Activated T-cell treated with anti-CD3 and anti-CD28 coated beads for 48 hours (primary cell): Measurements from ENCODE around the gene PIK3CG.

Experiments
- DNase-seq: peaks from one replicate; pipeline ENCODE4 v3.0.0-alpha.2; 2020; ENCODE audit warnings: low read depth

PIK3CG gene

DNA sequence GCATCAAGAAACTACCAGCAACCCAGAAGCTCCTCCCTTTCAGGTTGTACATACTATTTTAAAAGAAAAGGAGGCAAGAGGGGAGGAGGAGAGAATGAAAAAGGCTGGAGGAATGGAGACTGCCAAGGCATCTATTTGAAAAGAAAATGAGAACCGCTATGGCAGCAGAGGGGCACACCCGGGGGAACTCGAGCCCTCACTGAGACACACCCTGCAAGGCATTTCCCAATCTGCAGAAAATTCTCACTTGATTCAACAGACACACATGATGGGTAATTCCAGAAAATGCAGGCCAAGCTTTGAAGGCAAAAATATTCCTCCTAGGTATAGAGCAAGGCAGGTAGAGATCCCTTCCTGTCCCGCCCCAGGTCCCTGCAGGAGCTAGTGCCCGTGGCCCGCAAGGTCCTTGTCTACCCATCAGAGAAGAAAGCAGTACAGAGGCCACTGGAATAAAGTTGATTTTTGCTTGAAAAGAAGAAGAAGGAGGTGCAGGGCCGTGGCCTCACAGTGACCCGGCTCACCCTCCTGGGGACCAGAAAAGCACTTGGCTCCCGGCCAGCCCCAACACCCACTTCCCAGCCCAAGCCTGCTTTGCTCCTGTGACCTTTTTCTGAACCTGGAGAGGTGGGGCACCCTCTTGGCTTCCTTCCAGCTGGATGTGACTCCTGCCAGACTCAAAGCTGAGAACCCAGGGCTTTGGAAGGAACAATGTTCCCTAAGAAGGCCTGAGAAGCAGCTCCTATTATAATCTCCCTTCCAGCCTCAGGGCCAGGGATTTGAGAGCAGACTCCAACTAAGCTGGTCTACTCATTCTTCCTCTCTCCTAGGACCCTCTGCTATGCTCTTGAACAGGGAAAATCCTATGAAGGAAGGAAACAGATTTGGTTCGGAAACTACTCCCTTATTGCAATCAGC, 6.2 kb upstream of the PIK3CG start:
- DNase-seq = no peak

DNA sequence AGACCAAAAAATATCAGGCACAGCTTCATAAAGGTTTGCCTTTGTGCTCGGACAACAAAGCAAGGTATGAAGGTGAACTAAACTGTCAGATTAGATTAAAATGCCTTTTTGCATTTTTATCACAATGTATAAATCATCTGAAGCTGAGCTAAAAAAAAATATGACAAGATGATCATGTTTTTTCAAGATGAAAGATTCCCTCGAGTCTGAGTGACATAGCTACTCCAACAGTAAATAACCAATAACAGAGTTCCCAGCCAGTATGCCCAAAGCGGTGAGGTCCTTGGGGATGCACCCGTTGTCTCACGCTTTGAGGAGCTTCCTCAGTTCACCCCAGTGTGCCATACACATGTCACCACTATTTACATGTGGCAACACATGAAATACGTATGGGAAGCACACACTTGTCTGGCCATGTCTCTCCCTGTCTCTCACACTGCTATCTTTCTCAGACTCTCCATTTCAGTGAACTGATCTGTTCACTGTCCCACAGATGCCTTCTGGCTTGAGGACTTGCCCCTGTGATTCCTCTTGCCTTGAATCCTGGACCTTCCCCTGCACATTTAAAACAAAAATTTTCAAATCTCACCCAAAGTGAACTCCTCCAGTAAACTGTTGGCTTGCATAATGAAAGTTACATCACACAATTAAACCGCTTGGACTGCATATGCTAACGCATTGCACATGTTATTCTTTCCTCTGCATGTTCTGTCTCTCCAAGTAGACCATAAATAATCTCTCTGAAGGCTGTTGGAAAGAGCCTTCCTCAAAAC, 2.6 kb upstream of the PIK3CG start:
- no peak for DNase-seq

DNA sequence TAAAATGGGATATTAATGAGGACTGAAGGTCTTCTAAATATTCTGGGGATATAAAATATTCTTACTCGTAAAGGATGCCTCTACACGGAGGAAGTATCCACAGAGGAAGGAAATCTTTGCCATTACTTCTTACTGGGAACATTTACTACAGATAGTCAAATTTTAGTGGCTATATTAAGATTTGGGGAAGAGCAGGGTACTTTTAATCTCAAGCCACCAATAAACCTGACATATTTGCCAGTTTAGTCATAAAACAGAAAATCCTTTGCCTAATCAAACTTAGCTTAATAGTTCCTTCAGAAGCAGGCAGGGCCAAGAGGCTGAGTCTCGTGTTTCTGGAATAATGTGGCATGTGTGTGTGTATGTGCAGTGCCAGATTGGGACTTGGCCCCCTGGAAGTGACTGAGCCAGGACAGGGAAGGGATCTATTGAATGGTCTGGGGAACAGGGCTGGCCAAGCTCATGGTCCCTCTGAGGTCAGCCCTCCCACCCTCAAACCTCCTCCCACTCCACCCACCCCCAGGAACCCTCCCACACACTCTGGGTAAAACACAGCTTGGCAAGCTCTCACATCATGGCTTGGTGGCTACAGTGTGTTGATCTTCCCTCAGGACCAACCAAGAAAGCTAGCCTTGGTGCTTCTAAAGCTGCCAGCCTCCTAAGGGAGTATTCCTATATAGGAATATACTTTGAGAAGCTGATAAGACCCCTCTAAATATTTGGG, 1.6 kb upstream of the PIK3CG start:
- no peak for DNase-seq

DNA sequence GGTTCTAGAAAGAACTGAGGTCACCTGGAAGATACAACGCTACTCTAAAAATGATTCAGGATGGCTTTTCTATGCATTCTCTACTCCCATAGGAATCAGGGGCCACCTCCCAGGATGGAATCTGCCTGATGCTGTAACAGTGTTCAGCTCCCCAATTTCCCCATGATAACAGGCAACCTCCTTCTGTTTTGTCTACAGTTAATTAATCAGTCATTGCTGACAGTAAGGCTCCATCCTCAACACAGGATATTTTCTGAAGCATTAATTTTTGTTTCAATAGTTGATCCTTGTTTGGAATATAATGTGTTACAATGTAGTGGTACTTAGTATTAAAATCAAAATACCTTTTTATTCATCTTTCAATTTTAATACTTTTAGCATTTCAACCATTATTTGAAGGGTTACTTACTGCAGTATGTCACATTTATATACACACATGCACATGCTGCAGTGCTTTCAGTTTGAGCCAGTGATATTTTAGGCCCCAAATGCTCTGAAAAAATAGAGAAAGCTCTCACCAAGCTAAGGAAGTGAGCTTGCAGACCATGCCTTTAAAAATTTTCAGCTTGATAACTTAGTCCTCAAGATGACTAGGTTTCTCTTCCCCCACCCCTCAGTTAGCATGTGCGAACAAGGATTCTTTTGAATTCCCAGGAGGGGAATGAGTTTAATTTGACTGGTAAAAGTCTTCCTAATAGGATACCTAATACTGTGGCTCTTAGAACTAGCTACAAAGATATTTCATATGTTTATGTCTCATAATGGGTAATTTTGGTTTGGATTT, 592 bp upstream of the PIK3CG start:
- no peak for DNase-seq

DNA sequence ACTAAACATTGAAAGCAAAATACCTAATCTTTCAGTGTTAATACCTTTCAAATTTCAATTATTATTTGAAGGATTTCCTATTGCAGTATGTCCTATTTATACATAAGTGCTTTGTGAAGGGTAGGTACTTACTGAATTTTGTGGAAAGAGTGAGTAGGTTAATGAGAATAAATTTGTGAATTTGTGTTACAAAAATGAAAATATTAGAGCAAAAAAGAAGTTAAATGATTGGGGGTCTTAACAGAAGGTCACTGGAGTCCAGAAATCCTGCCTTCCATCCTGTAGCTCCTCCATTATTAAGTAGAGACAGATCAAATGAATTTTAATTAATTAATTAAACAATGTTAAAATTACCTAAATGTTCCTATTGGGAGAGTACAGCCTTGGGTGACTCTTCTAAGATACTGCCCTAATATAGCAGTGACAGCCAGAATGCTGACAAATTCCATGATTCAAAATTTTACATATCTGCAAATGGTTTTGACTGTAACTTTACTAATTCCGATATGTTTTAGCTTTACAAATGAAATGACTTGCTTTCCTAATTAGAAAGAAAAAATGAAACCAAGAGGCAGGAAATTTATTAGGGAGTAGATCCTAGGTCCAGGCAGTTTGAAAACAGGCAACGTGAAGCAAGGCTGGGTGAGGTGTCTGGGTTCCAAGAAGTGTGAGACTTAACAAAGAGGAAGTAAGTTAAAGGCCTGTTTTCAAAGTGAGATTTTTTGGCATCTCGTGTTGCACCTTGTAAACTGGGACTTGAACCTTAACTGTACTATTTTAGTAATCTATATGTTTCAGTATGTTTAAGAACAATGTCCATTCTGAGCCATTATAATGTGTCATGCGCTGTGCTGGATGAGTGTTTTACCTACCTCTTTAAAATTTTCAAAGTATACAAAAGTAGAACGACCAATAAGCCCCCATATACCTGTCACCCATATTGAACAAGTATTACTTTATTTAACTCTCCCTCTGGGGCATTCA, 1.5 kb downstream of the PIK3CG start:
- no peak for DNase-seq

DNA sequence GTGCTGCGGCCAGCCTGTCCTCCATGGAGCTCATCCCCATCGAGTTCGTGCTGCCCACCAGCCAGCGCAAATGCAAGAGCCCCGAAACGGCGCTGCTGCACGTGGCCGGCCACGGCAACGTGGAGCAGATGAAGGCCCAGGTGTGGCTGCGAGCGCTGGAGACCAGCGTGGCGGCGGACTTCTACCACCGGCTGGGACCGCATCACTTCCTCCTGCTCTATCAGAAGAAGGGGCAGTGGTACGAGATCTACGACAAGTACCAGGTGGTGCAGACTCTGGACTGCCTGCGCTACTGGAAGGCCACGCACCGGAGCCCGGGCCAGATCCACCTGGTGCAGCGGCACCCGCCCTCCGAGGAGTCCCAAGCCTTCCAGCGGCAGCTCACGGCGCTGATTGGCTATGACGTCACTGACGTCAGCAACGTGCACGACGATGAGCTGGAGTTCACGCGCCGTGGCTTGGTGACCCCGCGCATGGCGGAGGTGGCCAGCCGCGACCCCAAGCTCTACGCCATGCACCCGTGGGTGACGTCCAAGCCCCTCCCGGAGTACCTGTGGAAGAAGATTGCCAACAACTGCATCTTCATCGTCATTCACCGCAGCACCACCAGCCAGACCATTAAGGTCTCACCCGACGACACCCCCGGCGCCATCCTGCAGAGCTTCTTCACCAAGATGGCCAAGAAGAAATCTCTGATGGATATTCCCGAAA, 2.7 kb downstream of the PIK3CG start:
- no peak for DNase-seq

DNA sequence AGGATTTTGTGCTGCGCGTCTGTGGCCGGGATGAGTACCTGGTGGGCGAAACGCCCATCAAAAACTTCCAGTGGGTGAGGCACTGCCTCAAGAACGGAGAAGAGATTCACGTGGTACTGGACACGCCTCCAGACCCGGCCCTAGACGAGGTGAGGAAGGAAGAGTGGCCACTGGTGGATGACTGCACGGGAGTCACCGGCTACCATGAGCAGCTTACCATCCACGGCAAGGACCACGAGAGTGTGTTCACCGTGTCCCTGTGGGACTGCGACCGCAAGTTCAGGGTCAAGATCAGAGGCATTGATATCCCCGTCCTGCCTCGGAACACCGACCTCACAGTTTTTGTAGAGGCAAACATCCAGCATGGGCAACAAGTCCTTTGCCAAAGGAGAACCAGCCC, 3.3 kb downstream of the PIK3CG start:
- DNase-seq = no peak

DNA sequence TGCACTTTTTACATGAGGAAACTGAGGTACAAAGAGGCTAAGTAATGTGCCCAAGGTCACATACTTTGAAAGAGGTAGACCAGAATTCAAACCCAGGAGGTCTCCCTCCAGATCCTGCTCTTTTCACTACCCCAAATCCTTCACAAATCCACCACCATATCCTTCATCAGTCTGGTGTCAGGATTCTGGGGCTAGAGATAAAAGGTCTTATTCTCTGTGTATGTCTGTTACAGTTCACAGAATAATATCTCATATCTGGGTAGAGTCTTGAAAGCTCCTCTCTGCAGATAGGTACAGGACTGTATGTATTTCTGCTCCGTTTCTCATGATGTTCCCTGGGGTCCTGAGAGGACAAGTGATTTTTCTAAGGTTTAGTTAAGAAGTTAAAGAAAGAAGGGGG, 4.9 kb downstream of the PIK3CG start:
- no peak for DNase-seq

DNA sequence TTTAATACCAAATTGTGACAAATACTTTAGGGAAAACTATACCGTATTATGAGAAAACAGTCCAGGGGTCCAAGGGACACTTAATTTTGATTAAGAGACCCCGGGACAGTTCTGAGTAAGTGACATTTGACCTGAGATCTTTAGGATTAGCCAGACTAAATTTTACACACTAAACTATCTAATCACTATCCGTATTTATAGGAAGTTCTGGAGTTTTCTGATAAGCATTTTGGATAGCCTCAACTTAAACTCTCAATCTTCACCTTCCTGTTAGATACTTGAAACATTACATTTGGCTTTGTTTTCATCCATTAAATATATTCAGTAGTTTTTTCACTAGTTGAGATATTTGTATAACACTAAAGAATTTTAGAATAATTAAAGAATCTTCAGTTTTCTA, 5.4 kb downstream of the PIK3CG start:
- DNase-seq = no peak

DNA sequence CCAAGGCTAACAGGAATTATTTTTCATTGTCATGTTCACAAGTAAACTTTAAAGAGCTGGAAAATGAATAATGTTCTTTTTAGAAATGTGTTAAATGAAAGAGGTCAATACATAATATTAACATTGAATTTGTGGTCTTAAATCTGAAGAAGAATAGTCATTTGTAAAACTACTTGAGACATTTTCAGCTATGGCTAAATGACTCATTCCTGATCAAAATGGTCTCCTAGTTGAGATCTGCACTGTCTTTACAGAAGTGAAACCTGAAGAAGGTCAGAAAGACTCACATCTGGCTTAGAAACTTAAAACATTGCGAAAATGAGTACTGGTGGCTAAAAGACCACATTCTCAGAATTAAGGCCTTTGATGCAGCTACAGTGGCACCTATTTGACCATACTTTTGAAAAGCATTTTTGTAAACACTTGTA, 5.9 kb downstream of the PIK3CG start:
- no peak for DNase-seq

DNA sequence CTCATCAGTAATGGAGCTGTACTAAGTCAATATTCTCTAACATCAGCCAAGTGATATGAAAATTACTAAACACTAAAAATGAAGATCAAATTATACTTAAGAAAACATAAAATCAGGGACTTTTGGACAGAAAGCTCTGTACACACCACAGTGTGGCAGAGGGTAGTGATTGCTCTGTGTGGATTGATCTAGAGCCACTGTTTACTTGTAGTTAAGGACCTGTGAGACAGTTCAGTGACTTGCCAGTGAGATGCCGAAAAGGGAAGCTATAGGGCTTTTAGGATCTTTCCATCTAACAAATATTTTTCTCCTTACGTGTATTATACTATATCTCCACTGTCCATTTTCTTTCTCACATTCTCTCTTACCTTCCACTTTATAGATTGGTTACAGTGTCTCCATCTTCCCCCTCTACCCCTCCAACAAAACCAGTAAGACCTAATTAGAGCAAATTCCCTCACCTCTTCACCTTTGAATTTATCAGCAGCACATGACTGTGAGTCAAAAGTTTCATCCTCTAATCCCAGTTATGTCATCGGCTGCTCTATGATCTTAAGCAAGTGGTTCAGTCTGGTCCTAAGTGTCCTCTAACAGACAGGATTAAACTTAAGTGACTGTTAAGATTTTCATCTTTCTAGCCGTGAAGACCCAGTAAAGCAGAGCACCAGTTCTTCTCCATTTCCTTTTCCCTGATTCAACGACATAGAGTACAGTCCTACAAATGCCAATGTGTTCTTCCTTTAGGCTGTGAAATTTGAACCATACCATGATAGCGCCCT, 6.9 kb downstream of the PIK3CG start:
- DNase-seq = no peak

DNA sequence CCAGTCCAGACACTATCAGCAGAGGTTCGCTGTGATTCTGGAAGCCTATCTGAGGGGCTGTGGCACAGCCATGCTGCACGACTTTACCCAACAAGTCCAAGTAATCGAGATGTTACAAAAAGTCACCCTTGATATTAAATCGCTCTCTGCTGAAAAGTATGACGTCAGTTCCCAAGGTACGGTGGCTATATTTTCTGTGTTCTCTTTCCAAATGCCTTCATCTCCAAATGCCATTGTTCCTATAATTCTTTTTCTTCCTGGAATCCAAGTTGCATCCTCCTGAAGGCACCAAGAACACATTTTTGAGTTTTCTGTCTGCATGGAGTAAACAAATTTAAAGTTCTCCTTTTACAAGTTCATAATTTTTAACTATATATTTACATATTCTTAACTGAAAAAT, 7.7 kb downstream of the PIK3CG start:
- no peak for DNase-seq

DNA sequence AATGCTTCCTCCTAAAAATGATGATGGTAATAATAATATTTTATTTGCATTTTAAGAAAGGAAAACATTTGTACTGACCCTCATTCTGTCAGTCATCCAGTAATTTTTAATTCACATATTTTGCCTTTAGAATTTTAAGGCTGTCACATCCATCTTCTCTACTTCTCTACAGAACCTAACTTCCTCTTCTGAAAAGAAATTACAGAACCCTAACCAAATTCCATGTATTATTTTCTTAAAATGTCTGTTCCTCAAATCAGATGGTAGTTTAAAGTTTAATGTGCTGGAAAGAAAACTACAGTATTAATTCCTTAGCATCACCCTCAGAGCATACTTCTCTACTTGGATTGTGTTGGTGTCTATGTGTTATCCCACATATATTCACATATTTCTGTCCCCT, 9.0 kb downstream of the PIK3CG start:
- no peak for DNase-seq

DNA sequence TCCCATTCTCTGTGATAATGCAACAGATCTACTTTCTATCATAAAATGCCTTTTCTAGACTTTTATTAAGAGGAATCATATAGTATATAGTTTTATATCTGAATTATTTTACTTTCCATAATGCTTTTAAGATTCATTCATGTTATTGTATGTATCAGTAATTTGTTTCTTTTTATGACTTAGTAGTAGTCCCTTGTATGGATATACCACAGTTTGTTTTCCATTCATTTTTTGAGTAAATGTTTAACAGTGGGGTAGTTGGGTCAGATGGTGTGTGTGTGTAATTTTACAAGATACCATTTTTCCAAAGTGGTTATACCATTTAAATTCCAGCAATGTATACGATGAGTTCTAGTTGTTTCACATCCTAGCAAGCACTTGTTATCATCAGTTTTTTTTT, 10.4 kb downstream of the PIK3CG start:
- no peak for DNase-seq

DNA sequence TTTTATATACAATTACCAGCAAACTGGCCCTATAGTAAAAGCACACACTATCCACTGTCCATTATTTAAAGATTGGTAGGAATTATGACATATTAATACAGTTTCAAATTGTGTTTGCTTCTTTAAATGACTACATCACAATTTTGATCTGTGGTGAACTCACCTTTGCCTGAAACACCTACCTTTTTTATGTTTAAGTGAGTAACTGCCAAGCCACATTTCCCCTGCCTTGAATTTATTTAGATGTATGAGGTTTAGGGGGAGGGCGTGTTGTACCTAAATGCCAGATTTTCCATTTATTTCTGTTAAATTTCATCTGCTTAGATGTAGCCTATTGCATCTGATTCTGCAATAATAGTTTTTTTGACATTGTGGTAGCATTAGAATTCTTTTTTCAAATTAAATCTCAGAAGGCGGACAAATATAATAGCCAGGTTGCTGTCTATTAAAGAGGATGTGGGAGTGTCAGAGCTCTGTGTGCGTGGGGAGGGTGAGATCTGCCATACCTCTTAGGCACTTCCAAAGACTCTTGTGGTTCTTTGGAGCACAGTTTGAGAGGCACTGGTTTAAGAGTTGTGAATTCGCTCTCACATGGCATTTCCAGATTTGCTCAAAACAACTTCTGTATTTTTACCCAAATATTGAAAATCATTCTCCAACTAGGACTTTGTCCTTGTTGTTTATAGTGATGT, 13.8 kb downstream of the PIK3CG start:
- no peak for DNase-seq

DNA sequence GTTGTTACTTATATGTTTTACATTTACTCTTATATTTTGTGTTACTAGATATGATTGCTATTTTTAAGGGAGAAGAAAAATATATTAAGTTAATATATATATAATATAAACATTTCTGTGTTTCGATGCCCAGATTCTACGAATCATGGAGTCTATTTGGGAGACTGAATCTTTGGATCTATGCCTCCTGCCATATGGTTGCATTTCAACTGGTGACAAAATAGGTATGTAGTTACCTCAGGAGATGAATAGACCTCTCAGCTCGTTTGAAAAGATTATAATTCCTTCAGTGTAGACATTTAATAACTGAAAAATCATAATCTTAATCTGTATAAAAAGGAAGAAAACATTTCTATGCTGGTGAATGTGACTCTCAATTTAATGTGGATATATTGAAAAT, 16.9 kb downstream of the PIK3CG start:
- no peak for DNase-seq

DNA sequence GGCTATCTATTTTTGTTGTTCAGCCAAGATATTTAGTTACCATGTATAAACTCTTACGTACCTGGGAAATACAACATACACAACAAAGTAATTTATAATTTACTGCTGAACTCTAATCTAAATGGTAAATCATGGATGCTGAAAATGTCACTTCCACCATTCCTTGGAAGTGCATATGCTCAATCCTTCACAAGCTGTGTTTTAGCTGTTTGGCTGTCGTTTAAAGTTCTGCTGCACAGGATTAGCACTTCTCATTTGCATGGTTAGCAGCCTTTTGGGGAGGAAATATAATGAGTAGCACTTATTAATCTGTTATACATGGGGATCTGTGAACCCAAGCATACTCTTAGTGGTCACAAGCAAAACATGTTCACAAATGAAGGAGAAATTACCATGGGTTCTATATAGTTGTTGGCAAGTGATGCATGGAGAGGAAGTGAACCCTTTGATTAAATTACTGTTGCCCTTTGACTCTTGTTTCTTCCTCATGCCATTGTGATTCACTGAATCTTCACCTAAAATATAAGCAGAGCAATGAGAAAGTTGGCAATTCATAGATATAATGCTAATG, 18.5 kb downstream of the PIK3CG start:
- DNase-seq = no peak

DNA sequence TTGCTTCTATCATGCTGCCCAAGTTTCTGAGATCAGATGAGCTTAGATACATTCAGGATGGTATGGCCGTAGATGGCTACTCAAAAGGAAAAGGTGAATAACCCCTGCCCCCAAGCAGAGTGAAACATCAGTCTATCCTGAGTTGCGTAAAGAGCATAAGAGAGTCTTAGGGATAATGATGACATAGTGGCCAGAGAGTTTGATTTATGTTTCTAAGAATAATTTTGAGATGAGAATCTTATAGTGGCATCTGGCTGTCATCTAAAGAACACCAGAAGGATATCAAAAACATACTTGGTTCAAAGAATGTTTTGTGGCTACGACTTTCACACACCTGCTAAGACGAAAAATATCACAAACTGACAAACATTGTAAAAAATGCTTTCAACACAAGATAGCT, 20.6 kb downstream of the PIK3CG start:
- DNase-seq = no peak
